ENCODE data around the gene NANP.
"Not testable (repeated sequence)": the region's sequence is repeated elsewhere in the genome, so short reads cannot be mapped to it uniquely, and the experiment has no call there.

The NANP gene

GRCh38 chr20:25604611-25605010, 19.2 kb downstream of the NANP start:
- no peaks in the 10 kb centered on the region for H4K20me1 ChIP-seq (ENCODE audit: insufficient read depth)
- TF ChIP-seq CTCF (conservative IDR thresholded peaks at IDR 0.05; ENCODE audit: low read depth, low read length), result no peak
- no peaks in the 10 kb centered on the region for H3K4me1 ChIP-seq (ENCODE audit: low read depth, poor library complexity, severe bottlenecking)

GRCh38 chr20:25602914-25603309, 20.9 kb downstream of the NANP start:
- H3K27ac ChIP-seq; H3K79me2 ChIP-seq (ENCODE audit: insufficient read depth, low read depth); H3K9ac ChIP-seq; H3K4me3 ChIP-seq (IDR thresholded peaks at IDR 0.05; ENCODE audit: insufficient read depth, low read depth, low read length); H3K27me3 ChIP-seq (ENCODE audit: insufficient read depth, low read depth); H2AFZ ChIP-seq (ENCODE audit: low read depth); H4K20me1 ChIP-seq (ENCODE audit: insufficient read depth); H3K4me1 ChIP-seq (ENCODE audit: low read depth, poor library complexity, severe bottlenecking); H3K36me3 ChIP-seq (ENCODE audit: insufficient read depth); H3K4me2 ChIP-seq: not testable (repeated sequence)

More at GRCh38 chr20:25604611-25605010, 19.2 kb downstream of the NANP start:
- no peak overlapping the region for H3K27ac ChIP-seq
- H3K27me3 ChIP-seq (ENCODE audit: insufficient read depth, low read depth), result no peaks in the 10 kb centered on the region
- no peak overlapping the region for H3K4me3 ChIP-seq (IDR thresholded peaks at IDR 0.05; ENCODE audit: insufficient read depth, low read depth, low read length)
- no peaks in the 10 kb centered on the region for H3K36me3 ChIP-seq (ENCODE audit: insufficient read depth)
- H3K4me2 ChIP-seq, result no peak overlapping the region
- no peak overlapping the region for H3K9ac ChIP-seq
- no peak overlapping the region for H2AFZ ChIP-seq (ENCODE audit: low read depth)
- no peaks in the 10 kb centered on the region for H3K79me2 ChIP-seq (ENCODE audit: insufficient read depth, low read depth)

GRCh38 chr20:25602191-25602913, 21.5 kb downstream of the NANP start:
- not testable (repeated sequence) for H3K27ac ChIP-seq; H3K4me2 ChIP-seq; H3K36me3 ChIP-seq (ENCODE audit: insufficient read depth); H3K9ac ChIP-seq; H3K27me3 ChIP-seq (ENCODE audit: insufficient read depth, low read depth); H2AFZ ChIP-seq (ENCODE audit: low read depth); H3K4me3 ChIP-seq (IDR thresholded peaks at IDR 0.05; ENCODE audit: insufficient read depth, low read depth, low read length); H3K4me1 ChIP-seq (ENCODE audit: low read depth, poor library complexity, severe bottlenecking); H3K79me2 ChIP-seq (ENCODE audit: insufficient read depth, low read depth); H4K20me1 ChIP-seq (ENCODE audit: insufficient read depth)

- TF ChIP-seq CTCF (conservative IDR thresholded peaks at IDR 0.05; ENCODE audit: low read depth, low read length), result no peak
- Histone ChIP-seq H3K4me3 (IDR thresholded peaks at IDR 0.05; ENCODE audit: insufficient read depth, low read depth, low read length) (no peak overlapping the region), H3K4me2 (no peak overlapping the region), H3K79me2 (ENCODE audit: insufficient read depth, low read depth) (no peaks in the 10 kb centered on the region), H3K9ac (no peak overlapping the region), H3K4me1 (ENCODE audit: low read depth, poor library complexity, severe bottlenecking) (no peaks in the 10 kb centered on the region), H3K36me3 (ENCODE audit: insufficient read depth) (no peaks in the 10 kb centered on the region), H4K20me1 (ENCODE audit: insufficient read depth) (no peaks in the 10 kb centered on the region), H3K27ac (no peak overlapping the region), H2AFZ (ENCODE audit: low read depth) (no peak overlapping the region), H3K27me3 (ENCODE audit: insufficient read depth, low read depth) (no peaks in the 10 kb centered on the region)
Observed at GRCh38 chr20:25601659-25602058, 22.2 kb downstream of the NANP start.

- H3K36me3 ChIP-seq (ENCODE audit: insufficient read depth), result no peaks in the 10 kb centered on the region
- H3K79me2 ChIP-seq (ENCODE audit: insufficient read depth, low read depth), result no peaks in the 10 kb centered on the region
- no peaks in the 10 kb centered on the region for H4K20me1 ChIP-seq (ENCODE audit: insufficient read depth)
- H2AFZ ChIP-seq (ENCODE audit: low read depth), result no peak overlapping the region
- H3K4me2 ChIP-seq, result no peak overlapping the region
- TF ChIP-seq CTCF (conservative IDR thresholded peaks at IDR 0.05; ENCODE audit: low read depth, low read length), result no peak
- no peak overlapping the region for H3K27ac ChIP-seq
- no peaks in the 10 kb centered on the region for H3K4me1 ChIP-seq (ENCODE audit: low read depth, poor library complexity, severe bottlenecking)
- H3K27me3 ChIP-seq (ENCODE audit: insufficient read depth, low read depth), result no peaks in the 10 kb centered on the region
- H3K4me3 ChIP-seq (IDR thresholded peaks at IDR 0.05; ENCODE audit: insufficient read depth, low read depth, low read length), result no peak overlapping the region
- no peak overlapping the region for H3K9ac ChIP-seq
Observed at GRCh38 chr20:25600632-25601031, 23.2 kb downstream of the NANP start.
